ENCODE results near the gene LYAR. TPM values are rescaled to one million over a fixed set of nuclear protein-coding genes. Genes with fewer than 3 reads are reported as not detected.
A peak's percentile ranks its signal among the peaks of the same experiment; 100 is the strongest.

Gene LYAR, protein sequence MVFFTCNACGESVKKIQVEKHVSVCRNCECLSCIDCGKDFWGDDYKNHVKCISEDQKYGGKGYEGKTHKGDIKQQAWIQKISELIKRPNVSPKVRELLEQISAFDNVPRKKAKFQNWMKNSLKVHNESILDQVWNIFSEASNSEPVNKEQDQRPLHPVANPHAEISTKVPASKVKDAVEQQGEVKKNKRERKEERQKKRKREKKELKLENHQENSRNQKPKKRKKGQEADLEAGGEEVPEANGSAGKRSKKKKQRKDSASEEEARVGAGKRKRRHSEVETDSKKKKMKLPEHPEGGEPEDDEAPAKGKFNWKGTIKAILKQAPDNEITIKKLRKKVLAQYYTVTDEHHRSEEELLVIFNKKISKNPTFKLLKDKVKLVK
- total RNA-seq = 24.6 and 27.9 TPM in 2 replicates
- polyA plus RNA-seq = 2.5 and 4.2 TPM in 2 replicates
- polyA plus RNA-seq (2011; cell fraction: cytosol; rRNA removed) = 9.6 and 12.4 TPM in 2 replicates
- 5.1 and 10.1 TPM in 2 replicates for polyA plus RNA-seq (2011; cell fraction: nucleus; rRNA removed)
- 24.6 and 46.6 TPM in 2 replicates for polyA plus RNA-seq (2012)
- 1.1 and 1.5 TPM in 2 replicates for polyA minus RNA-seq
- 6.9 TPM for polyA minus RNA-seq (2011; cell fraction: cytosol; rRNA and poly(A)+ RNA removed)
- 1.7 TPM in 2 replicates for polyA minus RNA-seq (2011; cell fraction: nucleus; rRNA and poly(A)+ RNA removed)
- percentile 69 among the genes with signal in this experiment for Bru-seq, nascent RNA
- percentile 77 among the genes with signal in this experiment for BruChase-seq, experiment 1, labeled RNA remaining after a 6-hour chase
- percentile 70 among the genes with signal in this experiment for BruChase-seq, experiment 2, labeled RNA remaining after a 2-hour chase
- long read RNA-seq, transcript LYAR-201 (10 exons, 1,569 nt) = major isoform, 85 of 98 reads
- long read RNA-seq, partial matches to known transcripts = 8 of 98 reads
- long read RNA-seq, other reads (novel, unspliced or antisense) = 5 of 98 reads

GRCh38 chr4:4289941-4290850 lies at the start of gene LYAR, which contains the start of gene ZBTB49:
Gene LYAR, minus strand, starts transcription at chr4:4290154. Its CDS starts 6,412 bp downstream, at chr4:4283742.
Gene ZBTB49, plus strand, starts transcription at chr4:4290251. Its CDS starts 9,695 bp downstream, at chr4:4299946.
- TF ChIP-seq CTCF (IDR thresholded peaks at IDR 0.05; ENCODE audit: extremely low read depth in 1 of 2, insufficient read depth in 1 of 2, low read depth in 1 of 2, low read length in 2 of 2) (no peak), EZH2 (IDR thresholded peaks at IDR 0.05; ENCODE audit: borderline replicate concordance, low read depth, low read length, severe bottlenecking) (no peak), POLR2AphosphoS5 (IDR thresholded peaks at IDR 0.05; ENCODE audit: insufficient read depth, low read depth, low read length) (peak; percentile 63), MYC (IDR thresholded peaks at IDR 0.05; ENCODE audit: low read depth, low read length) (no peak), GATA2 (IDR thresholded peaks at IDR 0.05; ENCODE audit: insufficient read depth, insufficient read length, low read depth, low read length) (no peak), POLR2A (IDR thresholded peaks at IDR 0.05; ENCODE audit: low read depth, low read length) (peak; percentile 78)
- TF ChIP-seq, protein P1, sequence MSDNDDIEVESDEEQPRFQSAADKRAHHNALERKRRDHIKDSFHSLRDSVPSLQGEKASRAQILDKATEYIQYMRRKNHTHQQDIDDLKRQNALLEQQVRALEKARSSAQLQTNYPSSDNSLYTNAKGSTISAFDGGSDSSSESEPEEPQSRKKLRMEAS (IDR thresholded peaks at IDR 0.05; ENCODE audit: insufficient read depth, insufficient read length) = peak; percentile 77
- Histone ChIP-seq H2AFZ (ENCODE audit: low read depth, low read length) (peak within 1 kb of the TSS; percentile 85), H3K27ac (ENCODE audit: insufficient read depth, low read depth, low read length) (peak within 1 kb of the TSS; percentile 41), H3K4me2 (ENCODE audit: insufficient read depth, low read length) (peak within 1 kb of the TSS; percentile 67), H3K4me1 (ENCODE audit: control insufficient read depth, extremely low read depth, insufficient read depth, low read length) (peaks cover 17% of the 10 kb centered on the region), H3K79me2 (ENCODE audit: control insufficient read depth, insufficient read depth, low read length) (peaks cover 56% of the 10 kb centered on the region), H3K27me3 (ENCODE audit: control insufficient read depth in 2 of 2, insufficient read depth in 2 of 2, low read length in 2 of 2) (no peaks in the 10 kb centered on the region), H3K9me1 (replicated peaks; ENCODE audit: control insufficient read depth, extremely low read depth, insufficient read depth, low read length) (no peaks in the 10 kb centered on the region), H3K9me3 (replicated peaks; ENCODE audit: control insufficient read depth, insufficient read depth, low read length) (no peaks in the 10 kb centered on the region), H3K4me3 (replicated peaks in 1 of 3; ENCODE audit: insufficient read depth in 1 of 3, low read depth in 1 of 3, low read length in 3 of 3) (peak within 1 kb of the TSS; percentile 81 to 94 (median 89)), H4K20me1 (replicated peaks; ENCODE audit: control insufficient read depth, extremely low read depth, insufficient read depth, low read length) (no peaks in the 10 kb centered on the region), H3K9ac (replicated peaks; ENCODE audit: extremely low read depth, insufficient read depth, low read length) (peak within 1 kb of the TSS; percentile 74), H3K36me3 (ENCODE audit: control insufficient read depth in 2 of 2, extremely low read depth in 1 of 2, insufficient read depth in 2 of 2, low read length in 2 of 2) (peaks cover 0 to 2% of the 10 kb centered on the region in 2 experiments)
- POLR2A ChIA-PET = no interaction called here
- DNase-seq (ENCODE audit: low read depth, low spot score) (peak; percentile 94), FAIRE-seq (peak; percentile 97)
- dilution Hi-C loops (cut with MboI; ENCODE audit: extremely low pct_ligation_motif_present, low sequenced_read_pairs) = no loop called here
- CTCF ChIA-PET = interaction anchor here (1.1 to 1.4 kb wide), 4 partner anchors 17 to 39 kb away, joined by 3 to 7 read pairs (median 4); no protein-coding TSS in a partner anchor
- intact Hi-C loops (cut with micrococcal nuclease) = loop anchor here (1.0 to 2.0 kb wide), 3 partner anchors 20 to 45 kb away; no protein-coding TSS in a partner anchor
- no TSS peak for BruUV-seq (replicated peaks)
